22Rv1 (cell line): ENCODE results near the gene LGR6.
"Not testable (repeated sequence)": the region's sequence is repeated elsewhere in the genome, so short reads cannot be mapped to it uniquely, and the experiment has no call there.

Source experiments
- H3K27ac ChIP-seq: fragments of 450-650 bp; 2 replicates; pipeline ENCODE4 v1.5.1; 2017
- ZFX ChIP-seq: fragments of 450-650 bp; IDR thresholded peaks from 2 replicates; pipeline ENCODE4 v1.6.1; 2017; ENCODE audit warnings: antibody characterized with exemption, borderline replicate concordance
- TF ChIP-seq, protein P1 (sequence below): fragments of 450-650 bp; IDR thresholded peaks from 2 replicates; pipeline ENCODE4 v1.5.1; 2017; ENCODE audit warnings: mild to moderate bottlenecking

Gene LGR6

DNA sequence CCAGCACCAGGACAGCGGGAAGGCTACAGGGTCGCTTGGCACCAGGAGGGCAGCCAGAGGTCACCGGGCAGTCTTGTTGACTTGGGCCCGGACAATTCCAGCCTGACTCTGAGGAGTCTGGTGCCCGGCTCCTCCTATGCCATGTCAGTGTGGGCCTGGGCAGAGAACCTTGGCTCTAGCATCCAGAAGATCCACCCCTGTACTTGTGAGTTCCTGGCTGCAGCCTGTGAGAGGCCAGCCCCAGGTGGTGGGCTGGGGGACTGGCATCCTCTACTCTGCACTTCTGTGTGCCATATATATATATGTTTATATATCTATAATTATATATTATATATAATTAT is 21.6 kb upstream of the LGR6 start:
- no peak overlapping the region for H3K27ac ChIP-seq
- TF ChIP-seq ZFX: no peak
- TF ChIP-seq, protein P1, sequence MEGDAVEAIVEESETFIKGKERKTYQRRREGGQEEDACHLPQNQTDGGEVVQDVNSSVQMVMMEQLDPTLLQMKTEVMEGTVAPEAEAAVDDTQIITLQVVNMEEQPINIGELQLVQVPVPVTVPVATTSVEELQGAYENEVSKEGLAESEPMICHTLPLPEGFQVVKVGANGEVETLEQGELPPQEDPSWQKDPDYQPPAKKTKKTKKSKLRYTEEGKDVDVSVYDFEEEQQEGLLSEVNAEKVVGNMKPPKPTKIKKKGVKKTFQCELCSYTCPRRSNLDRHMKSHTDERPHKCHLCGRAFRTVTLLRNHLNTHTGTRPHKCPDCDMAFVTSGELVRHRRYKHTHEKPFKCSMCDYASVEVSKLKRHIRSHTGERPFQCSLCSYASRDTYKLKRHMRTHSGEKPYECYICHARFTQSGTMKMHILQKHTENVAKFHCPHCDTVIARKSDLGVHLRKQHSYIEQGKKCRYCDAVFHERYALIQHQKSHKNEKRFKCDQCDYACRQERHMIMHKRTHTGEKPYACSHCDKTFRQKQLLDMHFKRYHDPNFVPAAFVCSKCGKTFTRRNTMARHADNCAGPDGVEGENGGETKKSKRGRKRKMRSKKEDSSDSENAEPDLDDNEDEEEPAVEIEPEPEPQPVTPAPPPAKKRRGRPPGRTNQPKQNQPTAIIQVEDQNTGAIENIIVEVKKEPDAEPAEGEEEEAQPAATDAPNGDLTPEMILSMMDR: no peak

GRCh38 chr1:202173993-202174392 is 19.6 kb upstream of the LGR6 start:
- TF ChIP-seq, protein P1: no peak
- no peak for TF ChIP-seq ZFX

GRCh38 chr1:202176949-202177927 is 16.4 kb upstream of the LGR6 start:
- TF ChIP-seq, protein P1: no peak
- no peak for TF ChIP-seq ZFX
- H3K27ac ChIP-seq: no peak overlapping the region

More at GRCh38 chr1:202173993-202174392, 19.6 kb upstream of the LGR6 start:
- H3K27ac ChIP-seq: no peak overlapping the region

- no peak overlapping the region for H3K27ac ChIP-seq
- TF ChIP-seq, protein P1: no peak
- TF ChIP-seq ZFX: no peak
Observed at GRCh38 chr1:202179828-202180750, 13.5 kb upstream of the LGR6 start.

DNA sequence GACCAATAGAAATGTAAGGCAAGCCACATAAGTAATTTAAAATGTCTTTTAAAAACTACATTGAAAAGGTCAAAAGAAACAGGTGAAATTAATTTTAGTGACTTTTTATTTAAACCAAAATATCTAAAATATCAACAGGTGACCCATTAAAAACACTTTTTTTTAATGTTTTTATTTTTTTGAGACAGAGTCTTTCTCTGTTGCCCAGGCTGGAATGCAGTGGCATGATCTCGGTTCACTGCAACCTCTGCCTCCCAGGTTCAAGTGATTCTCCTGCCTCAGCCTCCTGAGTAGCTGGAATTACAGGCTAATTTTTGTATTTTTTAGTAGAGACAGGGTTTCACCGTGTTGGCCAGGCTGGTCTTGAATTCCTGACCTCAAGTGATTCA is 12.9 kb upstream of the LGR6 start:
- H3K27ac ChIP-seq: not testable (repeated sequence)

DNA sequence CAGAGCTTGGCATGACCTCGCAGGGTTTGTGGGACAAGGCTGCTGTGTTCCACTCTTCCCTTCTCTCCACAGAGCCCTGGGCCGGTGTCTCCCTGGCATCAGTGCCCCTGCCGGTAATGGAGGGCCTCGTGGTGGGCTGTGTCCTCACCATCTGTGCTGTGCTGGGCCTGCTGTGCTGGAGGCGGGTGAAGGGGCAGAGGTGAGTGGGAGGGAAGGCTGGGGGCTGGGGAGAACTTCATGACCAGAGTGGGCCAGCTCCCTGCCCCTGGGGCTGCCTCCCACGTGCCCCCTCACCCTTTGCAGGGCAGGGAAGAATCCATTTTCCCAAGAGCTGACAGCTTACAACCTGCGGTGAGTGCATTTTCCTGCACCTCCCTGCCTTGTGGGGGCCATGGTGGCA is 12.0 kb upstream of the LGR6 start:
- H3K27ac ChIP-seq: no peak overlapping the region
- TF ChIP-seq, protein P1: no peak
- TF ChIP-seq ZFX: no peak

DNA sequence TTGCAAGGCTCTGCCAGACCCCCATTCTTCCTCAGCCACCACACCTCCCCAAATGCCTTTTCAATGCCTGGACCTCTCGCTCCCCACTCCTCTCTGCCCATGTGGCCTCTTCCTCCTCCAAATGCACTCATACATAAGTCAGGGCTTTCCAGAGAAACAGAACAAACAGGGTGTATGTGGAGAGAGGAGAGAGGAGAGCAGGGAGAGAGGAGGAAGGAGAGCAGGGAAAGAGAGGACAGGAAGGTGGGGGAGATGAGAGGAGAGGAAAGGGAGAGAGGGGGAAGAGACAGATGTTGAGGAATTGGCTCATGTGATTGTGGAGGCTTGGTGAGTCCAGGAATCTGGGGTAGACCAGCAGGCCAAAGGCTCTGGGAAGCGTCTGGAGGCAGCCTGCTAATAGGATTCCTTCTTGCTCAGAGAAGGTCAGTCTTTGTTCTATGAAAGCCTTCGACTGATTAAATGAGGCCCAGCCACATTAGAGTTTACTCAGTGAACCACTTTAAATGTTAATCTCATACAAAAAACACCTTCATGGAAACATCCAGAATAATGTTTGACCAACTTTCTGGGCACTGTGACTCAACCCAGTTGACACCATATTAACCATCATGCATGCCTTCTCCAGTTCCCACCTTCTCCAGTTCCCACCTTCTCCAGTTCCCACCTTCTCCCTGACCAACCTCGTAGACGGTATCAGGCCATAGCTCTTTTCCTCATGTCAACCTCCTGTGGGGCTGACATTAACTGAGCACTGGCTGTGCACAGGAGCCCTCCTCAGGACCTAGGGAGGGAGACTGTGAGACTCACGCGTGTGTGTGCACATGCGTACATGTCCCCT is 11.3 kb upstream of the LGR6 start:
- H3K27ac ChIP-seq: no peak overlapping the region
- TF ChIP-seq, protein P1: no peak
- TF ChIP-seq ZFX: no peak
